ENCODE measurements around the gene RNF26. TPM values are rescaled to one million over a fixed set of nuclear protein-coding genes. Genes with fewer than 3 reads are reported as not detected.

The RNF26 gene
- total and polyA plus RNA-seq, 8 donors: 4.9 to 11.5 (median 8.3) TPM

- WGBS, 2 donors: 48 to 60% methylated on average over 6 of the region's 6 CpGs
- no peak within 1 kb of the TSS for H3K27ac ChIP-seq
- no peak for TF ChIP-seq CTCF (IDR thresholded peaks at IDR 0.05)
- no peaks in the 10 kb centered on the region for H3K9me3 ChIP-seq
- FAIRE-seq (no peak), DNase-seq (no peak), ATAC-seq (no peak)
- intact Hi-C loops (cut with DNase I): no loop called here
- peaks cover 0 to 1% (median under 1%) of the 10 kb centered on the region in 3 donors for H3K4me1 ChIP-seq
- no peaks in the 10 kb centered on the region for H3K27me3 ChIP-seq
- no peaks in the 10 kb centered on the region for H3K36me3 ChIP-seq
- no peak within 1 kb of the TSS for H3K4me3 ChIP-seq
These were observed 12.3 kb downstream of the RNF26 start, which contains the start of gene MFRP for GRCh38 chr11:119346605-119347004. TSS of gene MFRP (minus strand) at chr11:119346705. CDS start at chr11:119346513, 192 bp downstream.

- intact Hi-C loops (cut with DNase I): no loop called here
- 70 to 86% methylated on average over 2 of the region's 2 CpGs for WGBS, 2 donors
These were observed 12.9 kb downstream of the RNF26 start for GRCh38 chr11:119347242-119347641.

GRCh38 chr11:119347940-119348605, 13.7 kb downstream of the RNF26 start:
- intact Hi-C loops (cut with DNase I): no loop called here
- no peak for TF ChIP-seq CTCF (IDR thresholded peaks at IDR 0.05)
- no peak overlapping the region for H3K4me3 ChIP-seq
- DNase-seq (no peak), ATAC-seq (no peak), FAIRE-seq (no peak)
- no peaks in the 10 kb centered on the region for H3K27me3 ChIP-seq
- H3K27ac ChIP-seq: no peak overlapping the region
- no peaks in the 10 kb centered on the region for H3K9me3 ChIP-seq
- peaks cover 0 to 3% (median 1%) of the 10 kb centered on the region in 3 donors for H3K4me1 ChIP-seq
- WGBS, 2 donors: 82 to 84% methylated on average over 16 of the region's 16 CpGs
- H3K36me3 ChIP-seq: no peaks in the 10 kb centered on the region

More at GRCh38 chr11:119347242-119347641, 12.9 kb downstream of the RNF26 start:
- H3K27ac ChIP-seq: no peak overlapping the region
- no peaks in the 10 kb centered on the region for H3K36me3 ChIP-seq
- H3K27me3 ChIP-seq: no peaks in the 10 kb centered on the region
- ATAC-seq (peak in 2 of 4 donors; percentile 21 to 31), FAIRE-seq (no peak), DNase-seq (no peak)
- H3K9me3 ChIP-seq: no peaks in the 10 kb centered on the region
- no peaks in the 10 kb centered on the region for H3K4me1 ChIP-seq
- no peak for TF ChIP-seq CTCF (IDR thresholded peaks at IDR 0.05)
- no peak overlapping the region for H3K4me3 ChIP-seq

- Histone ChIP-seq H3K9me3 (no peaks in the 10 kb centered on the region), H3K4me1 (peaks cover 0 to 11% (median 5%) of the 10 kb centered on the region in 3 donors), H3K36me3 (no peaks in the 10 kb centered on the region), H3K27ac (no peak overlapping the region), H3K27me3 (no peaks in the 10 kb centered on the region), H3K4me3 (no peak overlapping the region)
- ATAC-seq (no peak), DNase-seq (no peak), FAIRE-seq (no peak)
- no peak for TF ChIP-seq CTCF (IDR thresholded peaks at IDR 0.05)
- 83 to 85% methylated on average over 6 of the region's 6 CpGs for WGBS, 2 donors
- intact Hi-C loops (cut with DNase I): no loop called here
These were observed 16.0 kb downstream of the RNF26 start for GRCh38 chr11:119350302-119350701.

DNA sequence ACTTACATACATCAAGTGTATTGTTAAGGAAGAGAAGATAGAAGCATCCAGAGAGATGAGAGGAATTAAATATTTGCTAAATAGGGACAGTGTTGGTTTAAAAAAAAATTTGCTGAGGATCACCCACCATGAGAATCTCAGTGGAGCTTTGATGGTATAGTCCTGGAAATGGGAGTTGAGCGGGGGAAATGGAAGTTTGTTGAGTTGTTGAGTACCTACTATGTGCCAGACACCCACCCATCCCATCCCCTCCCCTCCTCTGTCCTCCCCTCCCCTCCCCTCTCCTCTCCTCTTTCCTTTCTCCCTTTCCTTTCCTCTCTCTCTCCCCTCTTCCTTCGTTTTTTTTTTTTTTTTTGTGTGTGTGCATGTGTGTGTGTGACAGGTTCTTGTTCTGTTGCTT, 16.9 kb downstream of the RNF26 start:
- ATAC-seq: no peak
- WGBS, 2 donors: 44 to 79% methylated on average over 1 to 2 of the region's 2 CpGs
- intact Hi-C loops (cut with DNase I): no loop called here
- Histone ChIP-seq H3K27me3 (no peaks in the 10 kb centered on the region), H3K36me3 (peaks cover 0 to 6% (median 1%) of the 10 kb centered on the region in 3 donors), H3K9me3 (no peaks in the 10 kb centered on the region), H3K27ac (no peak overlapping the region), H3K4me1 (peaks cover 0 to 11% (median 5%) of the 10 kb centered on the region in 3 donors), H3K4me3 (no peak overlapping the region)
- FAIRE-seq: no peak
- DNase-seq: no peak
- TF ChIP-seq CTCF (IDR thresholded peaks at IDR 0.05): no peak

Data from pancreas (tissue), 10 donors.